Glomerular visceral epithelial cell (primary cell): ENCODE measurements around the gene AKAP13.
A peak's percentile ranks its signal among the peaks of the same experiment; 100 is the strongest.

Experiments
- DNase-seq: peaks from one replicate; pipeline ENCODE4 v3.0.0-alpha.2; 2016; ENCODE audit errors: extremely low spot score

Gene AKAP13

GRCh38 chr15:85443046-85443445 lies 62.6 kb downstream of the AKAP13 start:
- no peak for DNase-seq

- peak; percentile 69 for DNase-seq
These were observed 63.2 kb downstream of the AKAP13 start for GRCh38 chr15:85443593-85444087.

GRCh38 chr15:85444122-85444745 lies 63.8 kb downstream of the AKAP13 start:
- DNase-seq = no peak

GRCh38 chr15:85445361-85445760 lies 65.0 kb downstream of the AKAP13 start:
- DNase-seq = no peak

- no peak for DNase-seq
These were observed 70.8 kb downstream of the AKAP13 start for GRCh38 chr15:85451099-85451700.

- DNase-seq = no peak
These were observed 72.0 kb downstream of the AKAP13 start for GRCh38 chr15:85452436-85452835.

GRCh38 chr15:85453144-85453872 lies 72.9 kb downstream of the AKAP13 start:
- DNase-seq = no peak

- no peak for DNase-seq
These were observed 74.0 kb downstream of the AKAP13 start for GRCh38 chr15:85454403-85454802.

GRCh38 chr15:85455891-85456290 lies 75.5 kb downstream of the AKAP13 start:
- no peak for DNase-seq

GRCh38 chr15:85456798-85457197 lies 76.4 kb downstream of the AKAP13 start:
- DNase-seq = no peak

- DNase-seq = no peak
These were observed 77.1 kb downstream of the AKAP13 start for GRCh38 chr15:85457392-85457968.

GRCh38 chr15:85458764-85459163 lies 78.4 kb downstream of the AKAP13 start:
- DNase-seq = no peak

- no peak for DNase-seq
These were observed 81.6 kb downstream of the AKAP13 start for GRCh38 chr15:85462029-85462428.

GRCh38 chr15:85463276-85463892 lies 83.0 kb downstream of the AKAP13 start:
- DNase-seq = no peak

- DNase-seq = no peak
These were observed 83.6 kb downstream of the AKAP13 start for GRCh38 chr15:85463976-85464375.

- no peak for DNase-seq
These were observed 84.1 kb downstream of the AKAP13 start for GRCh38 chr15:85464471-85464870.

GRCh38 chr15:85470563-85471271 lies 90.3 kb downstream of the AKAP13 start:
- DNase-seq = no peak

GRCh38 chr15:85472349-85472748 lies 91.9 kb downstream of the AKAP13 start:
- no peak for DNase-seq

- DNase-seq = peak; percentile 47
These were observed 93.1 kb downstream of the AKAP13 start for GRCh38 chr15:85473455-85473854.

GRCh38 chr15:85474700-85475316 lies 94.4 kb downstream of the AKAP13 start:
- DNase-seq = no peak

- DNase-seq = no peak
These were observed 94.9 kb downstream of the AKAP13 start for GRCh38 chr15:85475317-85475701.
